Neural progenitor cell (in vitro differentiated cells): ENCODE data around the gene GPRIN2. TPM values are rescaled to one million over a fixed set of nuclear protein-coding genes. Genes with fewer than 3 reads are reported as not detected.

Source experiments
- DNase-seq: peaks from one replicate; pipeline ENCODE4 v3.0.0-alpha.2; 2016; ENCODE audit warnings: low spot score
- H2AFZ ChIP-seq: fragments of 200-600 bp; sonication (generic); replicated peaks from 2 replicates; pipeline ENCODE4 v1.6.1; 2016; ENCODE audit warnings: antibody characterized with exemption
- H3F3A ChIP-seq: fragments of 200-600 bp; sonication (generic); 2 replicates; pipeline ENCODE4 v1.6.1; 2016; ENCODE audit warnings: antibody characterized with exemption, low read depth
- H3K27ac ChIP-seq: fragments of 200-600 bp; sonication (generic); 2 replicates; pipeline ENCODE4 v1.5.1; 2016; ENCODE audit warnings: mild to moderate bottlenecking
- H3K27me3 ChIP-seq: fragments of 200-600 bp; sonication (generic); 2 replicates; pipeline ENCODE4 v1.6.1; 2016; ENCODE audit warnings: mild to moderate bottlenecking, moderate library complexity
- H3K36me3 ChIP-seq: fragments of 200-600 bp; sonication (generic); 2 replicates; pipeline ENCODE4 v1.5.1; 2016
- H3K4me1 ChIP-seq: fragments of 200-600 bp; sonication (generic); 2 replicates; pipeline ENCODE4 v1.6.1; 2016; ENCODE audit warnings: mixed run types
- H3K4me2 ChIP-seq: fragments of 200-600 bp; sonication (generic); 2 replicates; pipeline ENCODE4 v1.6.1; 2016
- H3K4me3 ChIP-seq: fragments of 200-600 bp; sonication (generic); 2 replicates; pipeline ENCODE4 v1.5.1; 2016
- H3K79me2 ChIP-seq: fragments of 200-600 bp; sonication (generic); 2 replicates; pipeline ENCODE4 v1.6.1; 2016; ENCODE audit warnings: low read depth
- H3K9ac ChIP-seq: fragments of 200-600 bp; sonication (generic); 2 replicates; pipeline ENCODE4 v1.6.1; 2016
- H3K9me3 ChIP-seq: fragments of 200-600 bp; sonication (generic); 2 replicates; pipeline ENCODE4 v1.5.1; 2016; ENCODE audit warnings: low read depth
- H4K20me1 ChIP-seq: fragments of 200-600 bp; sonication (generic); 2 replicates; pipeline ENCODE4 v1.6.1; 2016; ENCODE audit warnings: low read depth
- H3K27ac Mint-ChIP-seq: 3 replicates; pipeline ENCODE4 v1.8.0; 2021; ENCODE audit warnings: mixed read lengths
- H3K27me3 Mint-ChIP-seq: 2 replicates; pipeline ENCODE4 v1.8.0; 2022; ENCODE audit warnings: low read depth, mild to moderate bottlenecking, inconsistent platforms, moderate library complexity, mixed read lengths; ENCODE audit not compliant: insufficient read depth
- H3K36me3 Mint-ChIP-seq: 3 replicates; pipeline ENCODE4 v1.8.0; 2021; ENCODE audit warnings: mixed read lengths
- H3K4me1 Mint-ChIP-seq: 3 replicates; pipeline ENCODE4 v1.8.0; 2021; ENCODE audit warnings: mixed read lengths
- H3K4me3 Mint-ChIP-seq: 3 replicates; pipeline ENCODE4 v1.8.0; 2021; ENCODE audit warnings: mild to moderate bottlenecking, moderate library complexity, mixed read lengths
- H3K9me3 Mint-ChIP-seq: 3 replicates; pipeline ENCODE4 v1.8.0; 2020; ENCODE audit warnings: mixed read lengths
- CTCF ChIP-seq: fragments of 200-600 bp; sonication (generic); IDR thresholded peaks from 2 replicates; pipeline ENCODE4 v1.5.1; 2017; ENCODE audit warnings: antibody characterized with exemption, mild to moderate bottlenecking
- EZH2 ChIP-seq: fragments of 200-600 bp; sonication (generic); IDR thresholded peaks from 2 replicates; pipeline ENCODE4 v1.6.1; 2017; ENCODE audit warnings: antibody characterized with exemption, mild to moderate bottlenecking, moderate library complexity
- EZH2phosphoT487 ChIP-seq: fragments of 200-600 bp; sonication (generic); IDR thresholded peaks from 2 replicates; pipeline ENCODE4 v1.6.1; 2017; ENCODE audit warnings: antibody characterized with exemption
- total RNA-seq: library from RNA; depleted of rRNA; stranded (reverse); fragments of >200 nt; gene quantifications from 2 replicates; pipeline ENCODE4 v1.2.3, GENCODE V29; 2015; ENCODE audit warnings: low replicate concordance

The GPRIN2 gene
- total RNA-seq, 1 donor from 2014 or later: 6.9 TPM

DNA sequence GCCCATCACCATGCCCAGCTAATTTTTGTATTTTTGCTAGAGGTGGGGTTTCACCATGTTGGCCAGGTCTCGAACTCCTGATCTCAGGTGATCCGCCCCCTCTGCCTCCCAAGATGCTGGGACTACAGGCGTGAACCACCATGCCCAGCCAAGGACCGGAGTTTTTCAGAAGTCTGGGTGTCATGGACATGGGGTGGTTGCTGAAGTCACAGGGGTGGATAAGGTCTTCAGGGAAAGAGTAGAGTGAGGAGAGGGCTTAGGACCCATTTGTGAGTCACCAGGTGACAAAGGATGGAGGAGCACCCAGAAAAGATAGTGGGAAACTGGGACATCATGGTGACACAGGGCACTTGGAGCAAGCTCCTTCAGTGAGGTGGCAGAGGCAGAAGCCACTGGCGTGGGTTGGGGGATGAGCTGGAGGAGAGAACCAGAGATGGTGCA, 2.8 kb upstream of the GPRIN2 start:
- H3K4me3 Mint-ChIP-seq: no peak overlapping the region
- Histone ChIP-seq H3K4me1 (peaks cover 8% of the 10 kb centered on the region), H3K4me3 (no peak overlapping the region), H3K79me2 (no peaks in the 10 kb centered on the region), H3K27ac (no peak overlapping the region), H3K9ac (no peak overlapping the region), H4K20me1 (no peaks in the 10 kb centered on the region), H3K9me3 (no peaks in the 10 kb centered on the region), H3K27me3 (peaks cover 60% of the 10 kb centered on the region), H3K36me3 (no peaks in the 10 kb centered on the region), H3K4me2 (no peak overlapping the region), H3F3A (no peaks in the 10 kb centered on the region), H2AFZ (no peak overlapping the region)
- H3K9me3 Mint-ChIP-seq: peaks cover 3% of the 10 kb centered on the region
- peaks cover 10% of the 10 kb centered on the region for H3K27me3 Mint-ChIP-seq
- no peak overlapping the region for H3K27ac Mint-ChIP-seq
- peaks cover 2% of the 10 kb centered on the region for H3K36me3 Mint-ChIP-seq
- no peak for DNase-seq
- no peak for TF ChIP-seq EZH2phosphoT487
- TF ChIP-seq EZH2: no peak
- no peak for TF ChIP-seq CTCF
- peaks cover 7% of the 10 kb centered on the region for H3K4me1 Mint-ChIP-seq

DNA sequence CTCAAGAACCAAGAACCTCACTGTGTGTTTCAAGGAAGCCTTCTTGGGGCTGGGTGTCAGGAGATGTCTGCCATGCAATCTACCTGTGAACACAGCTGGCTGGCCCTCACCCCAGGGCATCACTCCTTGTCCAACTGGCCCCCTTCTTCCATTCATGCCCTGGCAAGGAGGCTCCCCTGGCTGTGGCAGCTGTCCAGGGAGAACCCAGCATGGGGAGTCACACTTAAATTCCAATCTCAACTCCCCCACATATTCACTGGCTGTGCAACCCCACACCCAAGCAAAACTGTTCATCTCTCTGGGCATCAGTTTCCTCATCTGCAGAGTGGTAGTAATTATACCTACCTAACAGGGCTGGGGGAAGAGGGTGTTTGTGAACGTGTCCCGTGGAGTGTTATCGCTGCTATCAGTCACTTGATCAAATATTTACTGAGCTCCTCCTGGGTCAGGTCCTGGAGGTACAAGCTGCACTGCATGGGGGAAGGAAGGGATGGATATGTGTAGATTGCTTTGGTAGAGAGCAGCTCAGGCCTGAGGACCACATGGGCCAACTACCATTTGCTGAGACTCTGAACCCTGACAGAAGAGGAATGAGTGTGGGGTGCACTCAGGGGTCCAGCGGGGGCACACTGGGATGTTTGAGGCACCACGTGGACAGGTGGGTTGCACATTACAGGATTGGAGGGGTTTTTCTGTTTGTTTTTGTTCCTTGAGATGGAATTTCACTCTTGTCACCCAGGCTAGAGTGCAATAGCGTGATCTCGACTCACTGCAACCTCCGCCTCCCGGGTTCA, 2.1 kb upstream of the GPRIN2 start:
- Mint-ChIP-seq H3K9me3 (peaks cover 3% of the 10 kb centered on the region), H3K27me3 (peaks cover 10% of the 10 kb centered on the region), H3K4me3 (peak overlapping the region; percentile 88), H3K4me1 (peaks cover 7% of the 10 kb centered on the region), H3K27ac (no peak overlapping the region), H3K36me3 (peaks cover 2% of the 10 kb centered on the region)
- H3K27me3 ChIP-seq: peaks cover 60% of the 10 kb centered on the region
- no peak overlapping the region for H3K27ac ChIP-seq
- H3K9me3 ChIP-seq: no peaks in the 10 kb centered on the region
- no peak overlapping the region for H3K4me2 ChIP-seq
- DNase-seq: no peak
- H4K20me1 ChIP-seq: no peaks in the 10 kb centered on the region
- H3K36me3 ChIP-seq: no peaks in the 10 kb centered on the region
- H3K4me3 ChIP-seq: no peak overlapping the region
- no peak overlapping the region for H3K9ac ChIP-seq
- peaks cover 8% of the 10 kb centered on the region for H3K4me1 ChIP-seq
- TF ChIP-seq EZH2 (no peak), EZH2phosphoT487 (no peak), CTCF (no peak)
- no peak overlapping the region for H2AFZ ChIP-seq
- H3F3A ChIP-seq: no peaks in the 10 kb centered on the region
- no peaks in the 10 kb centered on the region for H3K79me2 ChIP-seq

DNA sequence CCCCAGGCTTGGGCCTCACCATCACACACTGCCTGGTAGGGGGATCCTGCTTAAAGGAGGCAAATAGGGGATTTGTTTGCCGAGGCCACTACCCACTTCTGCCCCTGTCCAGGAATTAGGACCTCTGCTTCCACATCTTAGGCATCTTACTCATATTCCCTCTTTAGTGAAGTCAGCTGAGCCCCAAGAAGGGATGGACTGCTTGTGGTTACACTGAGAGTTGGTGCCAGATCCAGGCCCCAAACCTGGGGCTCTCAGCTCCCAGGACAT, 1.6 kb upstream of the GPRIN2 start:
- no peaks in the 10 kb centered on the region for H3F3A ChIP-seq
- H3K36me3 ChIP-seq: no peaks in the 10 kb centered on the region
- H3K9ac ChIP-seq: no peak overlapping the region
- Mint-ChIP-seq H3K27me3 (peaks cover 10% of the 10 kb centered on the region), H3K4me1 (peaks cover 7% of the 10 kb centered on the region), H3K36me3 (peaks cover 2% of the 10 kb centered on the region), H3K27ac (peak overlapping the region; percentile 44), H3K4me3 (peak overlapping the region; percentile 88), H3K9me3 (peaks cover 3% of the 10 kb centered on the region)
- H3K79me2 ChIP-seq: no peaks in the 10 kb centered on the region
- H4K20me1 ChIP-seq: no peaks in the 10 kb centered on the region
- H3K27me3 ChIP-seq: peaks cover 60% of the 10 kb centered on the region
- H3K4me2 ChIP-seq: no peak overlapping the region
- peaks cover 8% of the 10 kb centered on the region for H3K4me1 ChIP-seq
- H2AFZ ChIP-seq: no peak overlapping the region
- H3K4me3 ChIP-seq: no peak overlapping the region
- no peak overlapping the region for H3K27ac ChIP-seq
- no peak for DNase-seq
- H3K9me3 ChIP-seq: no peaks in the 10 kb centered on the region
- TF ChIP-seq EZH2 (no peak), CTCF (no peak), EZH2phosphoT487 (no peak)
